ENCODE data around the gene WRAP53.

DNA sequence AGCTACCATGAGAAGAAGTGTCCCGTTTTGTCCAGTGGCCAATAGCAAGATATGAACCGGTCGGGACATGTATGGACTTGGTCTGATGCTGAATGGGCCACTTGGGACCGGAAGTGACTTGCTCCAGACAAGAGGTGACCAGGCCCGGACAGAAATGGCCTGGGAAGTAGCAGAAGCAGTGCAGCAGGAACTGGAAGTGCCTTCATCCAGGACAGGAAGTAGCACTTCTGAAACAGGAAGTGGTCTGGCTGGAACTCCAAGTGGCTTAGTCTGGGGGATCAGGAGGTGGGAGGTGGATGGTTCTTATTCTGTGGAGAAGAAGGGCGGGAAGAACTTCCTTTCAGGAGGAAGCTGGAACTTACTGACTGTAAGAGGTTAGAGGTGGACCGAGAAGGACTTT, 22.0 kb downstream of the WRAP53 start:
- TF ChIP-seq, protein P1, sequence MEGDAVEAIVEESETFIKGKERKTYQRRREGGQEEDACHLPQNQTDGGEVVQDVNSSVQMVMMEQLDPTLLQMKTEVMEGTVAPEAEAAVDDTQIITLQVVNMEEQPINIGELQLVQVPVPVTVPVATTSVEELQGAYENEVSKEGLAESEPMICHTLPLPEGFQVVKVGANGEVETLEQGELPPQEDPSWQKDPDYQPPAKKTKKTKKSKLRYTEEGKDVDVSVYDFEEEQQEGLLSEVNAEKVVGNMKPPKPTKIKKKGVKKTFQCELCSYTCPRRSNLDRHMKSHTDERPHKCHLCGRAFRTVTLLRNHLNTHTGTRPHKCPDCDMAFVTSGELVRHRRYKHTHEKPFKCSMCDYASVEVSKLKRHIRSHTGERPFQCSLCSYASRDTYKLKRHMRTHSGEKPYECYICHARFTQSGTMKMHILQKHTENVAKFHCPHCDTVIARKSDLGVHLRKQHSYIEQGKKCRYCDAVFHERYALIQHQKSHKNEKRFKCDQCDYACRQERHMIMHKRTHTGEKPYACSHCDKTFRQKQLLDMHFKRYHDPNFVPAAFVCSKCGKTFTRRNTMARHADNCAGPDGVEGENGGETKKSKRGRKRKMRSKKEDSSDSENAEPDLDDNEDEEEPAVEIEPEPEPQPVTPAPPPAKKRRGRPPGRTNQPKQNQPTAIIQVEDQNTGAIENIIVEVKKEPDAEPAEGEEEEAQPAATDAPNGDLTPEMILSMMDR (IDR thresholded peaks at IDR 0.05; ENCODE audit: poor library complexity), result no peak
- TF ChIP-seq EZH2 (IDR thresholded peaks at IDR 0.05; ENCODE audit: borderline replicate concordance), result no peak

Data from hepatocyte (in vitro differentiated cells).